Measurements from ENCODE around the gene SYNDIG1.

Gene SYNDIG1

GRCh38 chr20:24572140-24572539, 102.7 kb downstream of the SYNDIG1 start:
- DNase-seq = no peak

GRCh38 chr20:24572862-24573261, 103.4 kb downstream of the SYNDIG1 start:
- no peak for DNase-seq

- DNase-seq = no peak
Observed at GRCh38 chr20:24573557-24573956, 104.1 kb downstream of the SYNDIG1 start.

- no peak for DNase-seq
Observed at GRCh38 chr20:24574307-24574706, 104.9 kb downstream of the SYNDIG1 start.

- DNase-seq = no peak
Observed at GRCh38 chr20:24574797-24575196, 105.4 kb downstream of the SYNDIG1 start.

GRCh38 chr20:24575811-24576210, 106.4 kb downstream of the SYNDIG1 start:
- no peak for DNase-seq

GRCh38 chr20:24576447-24576846, 107.0 kb downstream of the SYNDIG1 start:
- DNase-seq = no peak

GRCh38 chr20:24577271-24577909, 108.0 kb downstream of the SYNDIG1 start:
- no peak for DNase-seq

GRCh38 chr20:24578567-24579415, 109.4 kb downstream of the SYNDIG1 start:
- DNase-seq = no peak

GRCh38 chr20:24579475-24579874, 110.0 kb downstream of the SYNDIG1 start:
- no peak for DNase-seq

GRCh38 chr20:24580006-24580405, 110.6 kb downstream of the SYNDIG1 start:
- DNase-seq = no peak

- DNase-seq = no peak
Observed at GRCh38 chr20:24580855-24581254, 111.4 kb downstream of the SYNDIG1 start.

- DNase-seq = no peak
Observed at GRCh38 chr20:24581443-24582170, 112.2 kb downstream of the SYNDIG1 start.

- no peak for DNase-seq
Observed at GRCh38 chr20:24582373-24583168, 113.1 kb downstream of the SYNDIG1 start.

- no peak for DNase-seq
Observed at GRCh38 chr20:24583169-24583792, 113.9 kb downstream of the SYNDIG1 start.

- no peak for DNase-seq
Observed at GRCh38 chr20:24584078-24584477, 114.6 kb downstream of the SYNDIG1 start.

GRCh38 chr20:24584538-24585356, 115.3 kb downstream of the SYNDIG1 start:
- DNase-seq = no peak

GRCh38 chr20:24585796-24586522, 116.5 kb downstream of the SYNDIG1 start:
- DNase-seq = no peak

GRCh38 chr20:24586523-24586840, 117.1 kb downstream of the SYNDIG1 start:
- no peak for DNase-seq

- DNase-seq = no peak
Observed at GRCh38 chr20:24587384-24588046, 118.1 kb downstream of the SYNDIG1 start.
